T47D (cell line): ENCODE measurements around the gene CCDC188.
"Not testable (repeated sequence)": the region's sequence is repeated elsewhere in the genome, so short reads cannot be mapped to it uniquely, and the experiment has no call there.

Experiments used
- DNase-seq, 2 experiments: peaks; one replicate each; pipeline versions ENCODE4 v3.0.0 to v3.0.0-alpha.2; 2011 to 2012; ENCODE audit warnings: low read depth in 1 of 2, low spot score in 1 of 2
- JUND ChIP-seq: IDR thresholded peaks from 2 replicates; pipeline ENCODE4 v1.6.1; 2012; ENCODE audit warnings: low read depth
- in situ Hi-C: cut with HindIII; loops from 2 replicates; pipeline ENCODE4 v1.10.0; 2016; ENCODE audit warnings: low sequenced_read_pairs, low pct_unique_long_range_greater_than_20kb

CCDC188 gene

GRCh38 chr22:20173772-20174171, 22.9 kb upstream of the CCDC188 start:
- in situ Hi-C loops, result no loop called here

DNA sequence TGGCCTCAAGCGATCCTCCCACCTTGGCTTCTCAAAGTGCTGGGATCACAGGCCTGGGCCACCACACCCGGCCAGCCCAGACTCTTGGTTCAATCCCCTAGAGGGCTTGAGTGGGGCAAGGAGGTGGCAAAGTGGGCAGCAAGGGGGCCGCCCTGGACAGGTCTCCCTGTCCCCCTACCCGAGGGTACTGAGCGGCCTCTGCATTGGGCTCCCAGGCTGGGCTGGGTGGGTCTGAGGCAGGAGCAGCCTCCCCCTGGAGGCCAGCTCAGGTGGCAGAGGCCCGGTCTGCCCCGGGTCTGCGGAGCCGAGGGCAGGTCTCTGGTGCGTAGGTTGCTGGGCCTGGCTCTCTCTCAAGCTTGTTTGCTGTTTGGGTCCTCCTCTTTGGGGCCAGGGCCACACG, 22.4 kb upstream of the CCDC188 start:
- TF ChIP-seq JUND, result no peak
- in situ Hi-C loops, result no loop called here
- no peak for DNase-seq

More at GRCh38 chr22:20173772-20174171, 22.9 kb upstream of the CCDC188 start:
- no peak for TF ChIP-seq JUND
- DNase-seq, result no peak

GRCh38 chr22:20172141-20172613, 21.3 kb upstream of the CCDC188 start:
- in situ Hi-C loops, result no loop called here
- no peak for DNase-seq
- no peak for TF ChIP-seq JUND

DNA sequence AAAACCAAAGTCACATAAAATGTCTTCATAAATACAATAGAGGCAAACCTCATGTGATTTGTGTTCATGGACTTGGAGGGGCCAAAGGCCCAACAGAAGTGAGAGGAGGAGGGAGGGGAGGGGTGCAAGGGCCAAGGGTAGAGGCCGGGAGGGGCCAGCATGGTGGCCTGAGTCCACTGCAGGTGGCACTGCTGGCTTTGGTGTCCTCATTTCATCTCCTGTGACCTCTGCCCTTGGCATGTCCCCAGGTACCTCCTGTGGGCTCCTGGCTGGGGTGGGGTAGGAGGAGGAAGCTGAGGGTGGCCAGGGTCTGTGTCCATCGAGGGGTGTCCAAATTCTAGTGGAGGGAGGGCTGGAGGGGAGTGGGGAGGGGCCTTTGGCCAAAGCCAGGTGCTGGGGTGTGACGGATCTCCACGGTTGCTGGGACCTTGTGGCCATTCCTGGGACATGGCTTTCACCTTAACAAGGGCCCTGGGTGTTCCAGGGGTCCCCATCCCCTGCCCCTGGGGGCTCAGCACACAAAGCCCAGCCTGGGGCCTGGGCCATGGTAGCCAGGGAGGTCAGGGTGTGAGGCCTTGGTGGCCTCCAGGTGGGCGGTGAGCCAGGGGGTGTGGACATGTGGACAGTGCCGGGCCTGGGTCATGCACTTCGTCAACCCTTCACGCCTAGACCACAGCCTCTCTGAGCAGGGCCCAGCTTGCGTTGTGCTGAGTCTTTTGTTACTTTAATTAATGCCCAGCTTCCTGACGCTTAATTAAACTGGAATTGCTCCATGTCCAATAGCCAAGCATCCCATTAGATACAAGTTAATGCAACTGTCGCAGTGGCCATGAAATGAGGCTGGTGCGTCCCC, 20.7 kb upstream of the CCDC188 start:
- no peak for TF ChIP-seq JUND
- DNase-seq, result no peak
- in situ Hi-C loops, result no loop called here

GRCh38 chr22:20170170-20170569, 19.3 kb upstream of the CCDC188 start:
- in situ Hi-C loops, result no loop called here
- DNase-seq, result no peak
- TF ChIP-seq JUND, result no peak

DNA sequence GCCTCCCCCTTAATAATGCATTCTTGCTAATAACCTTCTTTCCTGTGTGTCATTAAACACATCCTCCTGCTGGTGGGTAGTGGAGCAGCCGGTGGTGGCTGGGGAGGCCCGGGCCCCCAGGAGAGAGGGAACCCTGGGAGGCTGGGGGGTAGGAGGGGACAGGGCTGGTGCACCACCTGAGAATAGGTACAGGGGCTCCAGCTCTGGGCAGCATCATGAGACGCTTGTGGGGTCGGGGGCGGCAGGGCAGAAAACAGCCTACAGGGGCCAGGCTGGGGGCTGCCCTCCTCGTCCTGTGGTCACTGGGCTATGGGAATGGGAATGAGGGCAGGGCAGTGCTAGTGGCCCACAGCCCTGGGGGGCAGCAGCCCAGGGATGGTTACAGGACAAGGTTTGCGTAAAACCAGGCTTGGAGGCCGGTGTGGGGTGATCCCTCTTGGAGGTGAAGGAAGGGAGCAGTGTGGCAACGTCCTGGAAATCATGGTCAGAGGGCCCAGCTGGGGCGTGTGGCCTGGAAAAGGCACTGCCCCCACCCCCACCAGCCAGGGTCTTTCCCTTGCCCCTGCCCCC, 18.5 kb upstream of the CCDC188 start:
- no peak for DNase-seq
- no peak for TF ChIP-seq JUND
- in situ Hi-C loops, result no loop called here

- TF ChIP-seq JUND, result no peak
- DNase-seq, result no peak
- in situ Hi-C loops, result no loop called here
Observed at GRCh38 chr22:20167643-20168322, 16.9 kb upstream of the CCDC188 start.

- no peak for TF ChIP-seq JUND
- in situ Hi-C loops, result no loop called here
- no peak for DNase-seq
Observed at GRCh38 chr22:20166703-20167102, 15.8 kb upstream of the CCDC188 start.

DNA sequence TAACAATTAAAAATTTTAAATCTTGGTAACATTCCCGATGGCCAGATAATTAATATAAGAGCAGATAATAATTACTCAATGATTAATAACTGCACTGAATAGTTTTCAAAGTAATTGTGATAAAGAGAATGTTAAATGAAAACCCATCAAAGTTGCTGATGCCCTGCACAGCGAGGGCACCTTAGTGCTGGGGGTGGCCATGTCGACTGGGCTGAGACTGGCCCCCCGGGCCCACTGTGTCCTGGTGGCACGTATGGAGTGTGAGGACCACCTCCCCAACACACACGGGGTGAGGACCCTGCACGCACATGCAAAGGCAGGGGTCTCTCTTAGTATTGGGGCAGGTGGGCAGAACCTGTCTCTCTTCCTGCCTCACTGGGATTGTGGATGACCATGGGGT, 15.1 kb upstream of the CCDC188 start:
- TF ChIP-seq JUND, result no peak
- in situ Hi-C loops, result no loop called here

GRCh38 chr22:20165421-20165820, 14.6 kb upstream of the CCDC188 start:
- in situ Hi-C loops, result no loop called here
- no peak for TF ChIP-seq JUND
- no peak for DNase-seq

More for the DNA sequence above, 15.1 kb upstream of the CCDC188 start:
- DNase-seq, result no peak

- no peak for TF ChIP-seq JUND
- in situ Hi-C loops, result no loop called here
- DNase-seq, result no peak
Observed at GRCh38 chr22:20164863-20165262, 14.0 kb upstream of the CCDC188 start.

- in situ Hi-C loops, result no loop called here
- no peak for TF ChIP-seq JUND
- DNase-seq, result no peak
Observed at GRCh38 chr22:20160041-20160440, 9.2 kb upstream of the CCDC188 start.

DNA sequence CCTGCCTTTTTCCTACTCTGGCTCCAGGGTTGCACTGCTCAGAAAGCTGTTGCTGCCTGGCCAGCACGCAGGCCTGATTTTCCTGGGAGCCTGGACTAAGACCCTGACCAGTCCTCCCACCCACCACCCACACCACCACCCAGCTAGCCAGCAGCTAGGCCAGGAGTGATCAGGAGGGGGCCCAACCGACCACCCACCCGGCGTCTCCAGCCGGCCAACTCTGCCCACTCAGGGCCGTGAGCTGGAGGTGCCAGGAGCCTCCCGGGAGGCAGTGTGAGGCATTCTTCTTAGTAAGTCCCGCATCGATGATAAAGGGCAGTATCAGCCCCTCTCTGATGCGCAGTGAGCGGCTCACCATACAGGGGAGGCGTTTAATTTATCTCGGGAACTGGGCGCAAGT, 8.7 kb upstream of the CCDC188 start:
- DNase-seq, in situ Hi-C loops: not testable (repeated sequence)
